ENCODE data around the gene CLCNKB.

CLCNKB gene

GRCh38 chr1:16072616-16073484, 29.3 kb downstream of the CLCNKB start:
- DNase-seq (ENCODE audit: insufficient read length, low spot score), result no peak
- TF ChIP-seq SPI1 (IDR thresholded peaks at IDR 0.05; ENCODE audit: low read depth, low read length) (no peak), PAX5 (IDR thresholded peaks at IDR 0.05; ENCODE audit: insufficient read depth, low read length, severe bottlenecking) (no peak), TAF1 (IDR thresholded peaks at IDR 0.05; ENCODE audit: low read depth, low read length) (no peak), POLR2A (IDR thresholded peaks at IDR 0.05; ENCODE audit: low read depth, low read length) (no peak), POU2F2 (IDR thresholded peaks at IDR 0.05; ENCODE audit: low read depth, low read length) (no peak), POLR2AphosphoS5 (IDR thresholded peaks at IDR 0.05; ENCODE audit: low read depth, low read length) (no peak)
- no peak for FAIRE-seq

DNA sequence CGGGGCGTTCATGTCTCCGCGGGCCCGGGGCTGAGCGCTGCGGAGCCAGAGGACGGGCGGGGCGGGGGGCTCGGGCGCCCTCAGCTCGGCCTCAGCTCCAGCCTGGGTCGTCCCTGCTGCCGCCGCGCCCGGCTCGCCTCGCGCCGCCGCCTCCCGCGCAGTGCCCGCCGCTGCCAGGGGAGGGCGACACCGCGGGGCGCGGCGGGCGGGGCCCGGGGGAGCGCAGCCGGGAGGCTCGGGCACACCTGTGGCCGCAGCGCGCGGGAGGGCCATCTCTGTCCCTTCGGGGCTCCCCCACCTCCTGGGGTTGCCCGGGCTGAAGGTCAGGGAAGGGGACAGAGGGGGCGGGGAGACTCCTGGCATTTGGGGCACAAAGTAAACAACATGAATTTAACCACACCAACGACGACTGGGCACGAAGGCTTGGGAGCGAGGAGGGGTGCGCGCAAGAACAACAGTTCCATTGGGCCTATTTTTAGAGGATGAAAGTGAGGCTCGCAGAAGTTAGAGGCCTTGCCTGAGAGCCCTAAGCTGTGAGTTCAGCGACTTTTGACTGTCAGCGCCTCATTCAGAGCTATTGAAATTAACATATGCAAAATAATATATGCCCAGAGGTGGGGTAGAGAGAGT, 30.0 kb downstream of the CLCNKB start, which contains the start of gene FAM131C:
FAM131C (minus strand) TSS at position 162 of the 630 bp plus-strand sequence. CDS start 209 bp downstream, outside the sequence.
- FAIRE-seq, result no peak
- peak; percentile 84 for DNase-seq (ENCODE audit: insufficient read length, low spot score)

DNA sequence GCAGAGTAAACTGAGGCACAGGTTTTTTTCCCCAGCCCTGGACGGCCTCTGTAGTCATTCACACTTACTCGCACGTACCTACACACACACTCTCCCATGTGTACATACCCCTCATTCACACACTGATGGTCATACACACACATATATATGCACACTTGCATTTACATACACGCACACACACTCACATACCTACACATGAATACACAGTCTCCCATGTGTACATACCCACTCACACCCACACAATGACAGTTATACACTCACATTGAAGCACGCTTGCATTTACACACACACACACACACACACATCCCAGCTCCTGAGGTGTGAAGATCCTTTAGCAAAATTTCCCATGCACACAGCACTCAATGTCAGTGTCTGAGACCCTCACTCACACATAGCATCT, 30.6 kb downstream of the CLCNKB start:
- peak; percentile 87 for FAIRE-seq

More for the DNA sequence above, 30.0 kb downstream of the CLCNKB start, which contains the start of gene FAM131C:
- TF ChIP-seq POLR2AphosphoS5 (IDR thresholded peaks at IDR 0.05; ENCODE audit: low read depth, low read length) (no peak), POLR2A (IDR thresholded peaks at IDR 0.05; ENCODE audit: low read depth, low read length) (no peak), PAX5 (IDR thresholded peaks at IDR 0.05; ENCODE audit: insufficient read depth, low read length, severe bottlenecking) (no peak), POU2F2 (IDR thresholded peaks at IDR 0.05; ENCODE audit: low read depth, low read length) (no peak), SPI1 (IDR thresholded peaks at IDR 0.05; ENCODE audit: low read depth, low read length) (no peak), TAF1 (IDR thresholded peaks at IDR 0.05; ENCODE audit: low read depth, low read length) (no peak)

DNA sequence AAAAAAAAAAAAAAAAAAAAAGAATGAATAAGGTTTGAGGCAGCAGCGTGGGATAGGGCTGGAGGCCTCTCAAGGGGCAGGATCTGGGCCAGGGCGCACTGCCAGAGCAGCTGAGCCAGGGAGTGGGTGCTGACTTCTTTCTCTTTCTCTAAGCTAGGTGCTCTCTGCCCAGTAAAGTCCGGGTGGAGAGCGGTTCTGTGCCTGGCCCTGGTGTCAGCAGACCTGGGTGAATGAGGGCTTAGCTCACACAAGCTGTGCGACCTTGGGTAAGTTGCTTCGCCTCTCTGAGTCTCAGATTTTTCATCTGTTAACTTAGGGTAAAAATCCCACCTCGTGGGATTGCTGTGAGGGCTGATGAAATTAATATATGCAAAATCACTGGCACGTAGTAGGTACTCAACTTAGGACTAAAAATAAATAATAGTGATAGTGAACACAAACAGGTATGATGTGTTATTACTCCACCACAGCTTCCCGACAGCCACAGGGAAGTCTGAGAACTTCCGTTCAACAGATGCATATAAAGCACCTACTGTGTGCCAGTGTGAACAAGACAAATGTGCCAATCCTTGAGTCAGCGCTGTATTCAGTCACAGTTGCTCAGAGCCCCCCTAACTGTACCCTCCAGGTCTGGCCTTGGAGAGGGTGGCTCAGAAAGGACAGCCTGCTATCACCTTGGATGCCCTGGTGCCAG, 31.9 kb downstream of the CLCNKB start:
- FAIRE-seq, result no peak
- TF ChIP-seq POU2F2 (IDR thresholded peaks at IDR 0.05; ENCODE audit: low read depth, low read length), result no peak
- TF ChIP-seq PAX5 (IDR thresholded peaks at IDR 0.05; ENCODE audit: insufficient read depth, low read length, severe bottlenecking), result no peak
- no peak for TF ChIP-seq TAF1 (IDR thresholded peaks at IDR 0.05; ENCODE audit: low read depth, low read length)
- TF ChIP-seq POLR2A (IDR thresholded peaks at IDR 0.05; ENCODE audit: low read depth, low read length), result no peak
- no peak for TF ChIP-seq SPI1 (IDR thresholded peaks at IDR 0.05; ENCODE audit: low read depth, low read length)
- no peak for TF ChIP-seq POLR2AphosphoS5 (IDR thresholded peaks at IDR 0.05; ENCODE audit: low read depth, low read length)
- no peak for DNase-seq (ENCODE audit: insufficient read length, low spot score)

More for the DNA sequence above, 30.6 kb downstream of the CLCNKB start:
- no peak for TF ChIP-seq SPI1 (IDR thresholded peaks at IDR 0.05; ENCODE audit: low read depth, low read length)
- no peak for TF ChIP-seq TAF1 (IDR thresholded peaks at IDR 0.05; ENCODE audit: low read depth, low read length)
- TF ChIP-seq POU2F2 (IDR thresholded peaks at IDR 0.05; ENCODE audit: low read depth, low read length), result no peak
- TF ChIP-seq PAX5 (IDR thresholded peaks at IDR 0.05; ENCODE audit: insufficient read depth, low read length, severe bottlenecking), result no peak
- TF ChIP-seq POLR2A (IDR thresholded peaks at IDR 0.05; ENCODE audit: low read depth, low read length), result no peak
- TF ChIP-seq POLR2AphosphoS5 (IDR thresholded peaks at IDR 0.05; ENCODE audit: low read depth, low read length), result no peak
- DNase-seq (ENCODE audit: insufficient read length, low spot score), result no peak

DNA sequence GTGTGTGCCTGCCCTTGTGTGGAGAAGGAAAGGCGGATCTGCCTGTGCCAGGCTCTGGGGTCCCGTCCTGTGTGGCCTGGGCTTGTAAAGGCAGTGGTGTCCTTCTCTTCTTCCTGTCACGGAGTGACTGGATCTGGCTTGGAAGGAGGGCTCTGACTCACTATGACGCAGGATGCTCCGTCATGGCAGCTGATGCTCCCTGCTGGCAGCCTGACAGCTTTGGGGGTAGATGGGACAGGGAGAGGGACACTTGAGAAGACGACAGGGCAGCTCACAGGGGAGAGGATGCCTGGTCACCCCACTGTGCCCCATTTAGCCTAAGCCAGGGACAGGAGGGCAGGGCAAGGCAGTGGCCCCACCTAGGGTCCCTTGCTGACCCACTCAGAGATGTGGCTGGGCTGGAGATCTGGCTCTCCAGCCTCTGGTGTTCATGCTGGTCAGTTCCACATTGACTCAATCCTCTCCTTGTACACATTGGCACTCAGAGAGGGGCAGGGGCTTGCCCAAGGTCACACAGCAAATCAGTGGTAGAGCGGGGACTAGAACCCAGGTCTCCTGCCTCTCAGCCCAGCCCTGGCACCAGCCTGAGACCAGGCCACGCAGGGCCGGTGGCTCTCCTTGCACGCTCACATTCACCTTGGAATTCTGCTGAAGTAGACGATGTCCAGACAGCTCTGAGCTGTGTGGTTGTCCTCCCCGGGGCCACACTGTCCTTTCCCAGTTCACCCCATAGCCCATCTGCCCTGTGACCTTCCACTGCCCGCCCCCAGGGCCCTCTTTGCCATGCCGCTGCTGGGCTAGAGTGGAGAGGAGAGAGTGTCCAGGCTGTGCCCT, 32.7 kb downstream of the CLCNKB start:
- DNase-seq (ENCODE audit: insufficient read length, low spot score) (no peak), FAIRE-seq (no peak)
- TF ChIP-seq PAX5 (IDR thresholded peaks at IDR 0.05; ENCODE audit: insufficient read depth, low read length, severe bottlenecking) (no peak), SPI1 (IDR thresholded peaks at IDR 0.05; ENCODE audit: low read depth, low read length) (no peak), POLR2A (IDR thresholded peaks at IDR 0.05; ENCODE audit: low read depth, low read length) (no peak), POLR2AphosphoS5 (IDR thresholded peaks at IDR 0.05; ENCODE audit: low read depth, low read length) (no peak), TAF1 (IDR thresholded peaks at IDR 0.05; ENCODE audit: low read depth, low read length) (no peak), POU2F2 (IDR thresholded peaks at IDR 0.05; ENCODE audit: low read depth, low read length) (no peak)

- FAIRE-seq (no peak), DNase-seq (ENCODE audit: insufficient read length, low spot score) (no peak)
- TF ChIP-seq POLR2AphosphoS5 (IDR thresholded peaks at IDR 0.05; ENCODE audit: low read depth, low read length) (no peak), POLR2A (IDR thresholded peaks at IDR 0.05; ENCODE audit: low read depth, low read length) (no peak), POU2F2 (IDR thresholded peaks at IDR 0.05; ENCODE audit: low read depth, low read length) (no peak), SPI1 (IDR thresholded peaks at IDR 0.05; ENCODE audit: low read depth, low read length) (no peak), PAX5 (IDR thresholded peaks at IDR 0.05; ENCODE audit: insufficient read depth, low read length, severe bottlenecking) (no peak), TAF1 (IDR thresholded peaks at IDR 0.05; ENCODE audit: low read depth, low read length) (no peak)
These were observed 33.3 kb downstream of the CLCNKB start for GRCh38 chr1:16076865-16077238.

DNA sequence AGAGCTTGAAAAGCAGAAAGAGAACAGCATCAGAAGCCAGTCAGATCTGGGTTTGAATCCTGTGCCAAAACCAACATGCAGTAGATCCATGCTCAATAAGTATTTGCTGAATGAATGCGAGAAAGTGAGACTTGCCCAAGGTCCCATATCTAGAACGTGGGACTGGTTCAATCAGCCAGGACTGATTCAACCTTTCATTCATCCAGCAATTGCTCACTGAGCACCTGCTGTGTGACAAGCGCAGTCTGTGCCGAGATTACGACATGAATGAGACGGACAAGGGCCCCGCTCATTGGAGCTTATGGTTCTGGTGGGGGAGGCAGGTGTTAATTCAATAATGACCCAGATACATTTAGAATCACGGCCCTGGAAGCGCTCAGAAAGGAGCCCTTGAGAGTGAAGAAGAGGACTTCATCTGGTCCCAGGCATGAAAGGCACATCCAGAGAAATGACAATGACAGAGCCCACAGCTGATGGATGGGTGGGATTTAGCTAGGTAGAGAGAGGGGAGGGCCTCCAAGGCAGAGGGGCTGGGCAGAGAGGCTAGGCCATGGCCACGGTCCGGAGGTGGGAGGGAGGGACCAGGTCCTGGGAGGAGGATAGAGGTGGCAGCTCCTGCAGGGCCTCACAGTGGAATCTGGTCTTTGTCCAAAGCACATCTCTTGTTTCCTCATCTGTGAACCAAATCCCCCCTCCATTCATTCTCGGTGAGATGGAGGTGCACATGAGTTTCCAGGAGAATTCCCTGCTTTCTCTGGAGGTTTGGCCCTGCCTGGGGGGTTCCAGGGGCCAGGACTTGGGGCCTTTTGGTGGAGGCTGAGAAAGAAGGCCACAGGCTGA, 34.0 kb downstream of the CLCNKB start:
- DNase-seq (ENCODE audit: insufficient read length, low spot score), result no peak
- TF ChIP-seq POU2F2 (IDR thresholded peaks at IDR 0.05; ENCODE audit: low read depth, low read length), result no peak
- no peak for TF ChIP-seq TAF1 (IDR thresholded peaks at IDR 0.05; ENCODE audit: low read depth, low read length)
- no peak for TF ChIP-seq SPI1 (IDR thresholded peaks at IDR 0.05; ENCODE audit: low read depth, low read length)
- no peak for TF ChIP-seq POLR2A (IDR thresholded peaks at IDR 0.05; ENCODE audit: low read depth, low read length)
- no peak for TF ChIP-seq POLR2AphosphoS5 (IDR thresholded peaks at IDR 0.05; ENCODE audit: low read depth, low read length)
- no peak for TF ChIP-seq PAX5 (IDR thresholded peaks at IDR 0.05; ENCODE audit: insufficient read depth, low read length, severe bottlenecking)
- FAIRE-seq, result no peak

Data from GM12891 (cell line).